ENCODE results near the gene ZCCHC14.

Gene ZCCHC14

DNA sequence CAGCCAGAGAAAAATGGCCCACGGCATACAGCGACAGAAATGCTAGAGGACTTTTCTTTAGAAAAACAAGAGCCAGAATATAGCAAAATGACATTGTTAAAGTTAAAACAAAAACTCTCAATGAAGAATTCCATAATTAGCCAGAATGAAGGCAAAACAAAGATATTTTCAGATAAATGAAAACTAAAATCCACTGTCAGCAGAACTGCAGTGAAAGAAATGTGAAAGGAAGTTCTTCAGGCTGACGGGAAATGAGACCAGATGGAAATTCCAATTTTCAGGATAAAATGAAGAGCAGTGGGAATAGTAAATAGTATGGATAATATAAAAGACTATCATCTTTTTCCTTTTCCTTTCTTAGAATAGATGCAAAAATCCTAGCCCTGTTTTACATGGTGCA is 38.4 kb downstream of the ZCCHC14 start:
- Histone ChIP-seq H3K4me3 (ENCODE audit: low read length in 2 of 2) (no peak overlapping the region), H3K9me3 (replicated peaks in 1 of 2; ENCODE audit: control insufficient read depth in 2 of 2, insufficient read depth in 1 of 2, low read depth in 1 of 2, low read length in 2 of 2) (no peaks in the 10 kb centered on the region), H4K8ac (ENCODE audit: low read depth, low read length) (no peak overlapping the region), H2AK5ac (ENCODE audit: low read depth, low read length) (no peak overlapping the region), H3K4me2 (ENCODE audit: insufficient read depth, low read length, poor library complexity, severe bottlenecking) (no peak overlapping the region), H3K36me3 (replicated peaks in 1 of 2; ENCODE audit: control insufficient read depth in 2 of 2, insufficient read depth in 2 of 2, low read length in 2 of 2) (peaks cover 23 to 78% of the 10 kb centered on the region in 2 donors), H3K14ac (ENCODE audit: low read length) (no peak overlapping the region), H3K79me1 (ENCODE audit: low read depth, low read length) (peaks cover 12% of the 10 kb centered on the region), H2BK120ac (ENCODE audit: low read depth, low read length) (no peak overlapping the region), H3K27ac (replicated peaks; ENCODE audit: low read length) (no peak overlapping the region), H4K91ac (ENCODE audit: low read depth, low read length, poor library complexity) (no peak overlapping the region), H3K9ac (ENCODE audit: low read depth, low read length, poor library complexity) (no peak overlapping the region), H3K4ac (ENCODE audit: low read length) (no peak overlapping the region), H2BK15ac (ENCODE audit: low read length) (no peak overlapping the region), H2BK12ac (ENCODE audit: low read length) (no peak overlapping the region), H3K18ac (ENCODE audit: low read length) (no peak overlapping the region), H3K23ac (ENCODE audit: low read depth, low read length, poor library complexity) (no peak overlapping the region), H3K27me3 (ENCODE audit: control insufficient read depth in 3 of 3, insufficient read depth in 3 of 3, low read depth in 1 of 3, low read length in 3 of 3) (no peaks in the 10 kb centered on the region), H2AFZ (ENCODE audit: low read length) (no peak overlapping the region), H3K4me1 (ENCODE audit: control insufficient read depth in 2 of 2, insufficient read depth in 1 of 2, low read depth in 1 of 2, low read length in 2 of 2) (no peaks in the 10 kb centered on the region), H2BK5ac (ENCODE audit: low read length) (no peak overlapping the region)
- no peak for DNase-seq (ENCODE audit: low spot score)
- no CpG with 5 or more reads among the region's 3 CpGs for WGBS, 2 donors (ENCODE audit: extremely low coverage in 2 of 2, insufficient read length in 2 of 2, insufficient replicate concordance in 1 of 2)

DNA sequence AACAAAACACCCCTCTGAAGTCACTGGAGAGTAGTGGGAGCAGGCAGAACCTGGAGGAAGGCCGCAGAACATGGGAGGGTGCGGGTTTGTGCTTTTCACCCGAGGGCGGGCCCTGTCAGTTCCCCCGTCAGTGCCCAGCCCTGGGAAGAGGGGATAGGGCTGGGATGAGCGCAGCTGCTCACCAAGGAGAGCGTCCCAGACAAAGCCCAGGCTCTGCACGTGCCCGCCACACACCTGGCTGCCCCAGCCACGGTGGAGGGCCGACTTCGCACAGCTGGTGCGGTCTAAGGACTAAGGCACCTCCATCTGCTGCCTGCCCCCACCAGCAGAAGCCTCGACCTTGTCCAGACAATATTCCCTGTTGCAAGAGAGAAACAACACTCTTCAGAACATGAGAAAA is 39.5 kb downstream of the ZCCHC14 start:
- Histone ChIP-seq H2BK15ac (ENCODE audit: low read length) (no peak overlapping the region), H3K9ac (ENCODE audit: low read depth, low read length, poor library complexity) (peak overlapping the region; percentile 30), H3K4me1 (ENCODE audit: control insufficient read depth in 2 of 2, insufficient read depth in 1 of 2, low read depth in 1 of 2, low read length in 2 of 2) (no peaks in the 10 kb centered on the region), H4K8ac (ENCODE audit: low read depth, low read length) (no peak overlapping the region), H3K36me3 (replicated peaks in 1 of 2; ENCODE audit: control insufficient read depth in 2 of 2, insufficient read depth in 2 of 2, low read length in 2 of 2) (peaks cover 20 to 81% of the 10 kb centered on the region in 2 donors), H3K27me3 (ENCODE audit: control insufficient read depth in 3 of 3, insufficient read depth in 3 of 3, low read depth in 1 of 3, low read length in 3 of 3) (no peaks in the 10 kb centered on the region), H3K79me1 (ENCODE audit: low read depth, low read length) (peaks cover 11% of the 10 kb centered on the region), H3K9me3 (replicated peaks in 1 of 2; ENCODE audit: control insufficient read depth in 2 of 2, insufficient read depth in 1 of 2, low read depth in 1 of 2, low read length in 2 of 2) (no peaks in the 10 kb centered on the region), H3K4me2 (ENCODE audit: insufficient read depth, low read length, poor library complexity, severe bottlenecking) (no peak overlapping the region), H3K18ac (ENCODE audit: low read length) (no peak overlapping the region), H3K14ac (ENCODE audit: low read length) (peak overlapping the region; percentile 90), H3K4ac (ENCODE audit: low read length) (no peak overlapping the region), H3K27ac (replicated peaks; ENCODE audit: low read length) (no peak overlapping the region), H2BK5ac (ENCODE audit: low read length) (no peak overlapping the region), H4K91ac (ENCODE audit: low read depth, low read length, poor library complexity) (no peak overlapping the region), H2AFZ (ENCODE audit: low read length) (no peak overlapping the region), H2AK5ac (ENCODE audit: low read depth, low read length) (no peak overlapping the region), H2BK120ac (ENCODE audit: low read depth, low read length) (no peak overlapping the region), H2BK12ac (ENCODE audit: low read length) (no peak overlapping the region), H3K4me3 (ENCODE audit: low read length in 2 of 2) (no peak overlapping the region), H3K23ac (ENCODE audit: low read depth, low read length, poor library complexity) (no peak overlapping the region)
- no CpG with 5 or more reads among the region's 14 CpGs for WGBS, 2 donors (ENCODE audit: extremely low coverage in 2 of 2, insufficient read length in 2 of 2, insufficient replicate concordance in 1 of 2)
- DNase-seq (ENCODE audit: low spot score): no peak

DNA sequence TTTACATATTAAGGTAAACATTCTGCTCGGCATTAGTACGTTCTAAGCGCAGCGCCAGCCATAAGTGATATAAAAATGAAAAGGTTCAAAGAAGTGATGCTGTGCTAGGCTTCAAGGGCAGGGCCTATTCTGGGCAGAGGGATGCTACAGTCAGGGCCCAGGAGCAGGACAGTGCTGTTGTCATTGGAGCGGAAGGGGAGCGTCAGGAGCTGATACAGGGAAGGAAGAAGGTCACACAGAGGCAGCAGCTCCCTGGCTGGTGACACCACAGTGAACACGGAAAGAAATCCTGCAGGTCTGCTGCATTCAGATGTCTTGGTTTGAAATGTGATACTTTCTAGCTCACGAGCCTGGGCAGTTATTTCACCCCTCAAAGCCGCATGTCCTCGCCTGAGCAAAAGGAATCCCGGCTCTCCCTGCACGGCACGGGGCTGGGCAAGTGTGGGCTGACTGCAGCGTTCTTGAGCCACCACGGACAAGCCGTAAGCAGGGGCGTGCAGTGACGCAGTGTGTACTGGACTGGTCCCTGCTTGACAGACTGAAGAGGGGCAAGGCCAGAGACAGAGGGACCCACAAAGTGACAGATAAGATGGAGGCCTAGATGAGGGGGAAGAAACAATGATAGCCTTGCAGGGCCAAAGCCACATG is 41.1 kb downstream of the ZCCHC14 start:
- no CpG with 5 or more reads among the region's 18 CpGs for WGBS, 2 donors (ENCODE audit: extremely low coverage in 2 of 2, insufficient read length in 2 of 2, insufficient replicate concordance in 1 of 2)
- H4K91ac ChIP-seq (ENCODE audit: low read depth, low read length, poor library complexity): peak overlapping the region; percentile 43
- no peak for DNase-seq (ENCODE audit: low spot score)

DNA sequence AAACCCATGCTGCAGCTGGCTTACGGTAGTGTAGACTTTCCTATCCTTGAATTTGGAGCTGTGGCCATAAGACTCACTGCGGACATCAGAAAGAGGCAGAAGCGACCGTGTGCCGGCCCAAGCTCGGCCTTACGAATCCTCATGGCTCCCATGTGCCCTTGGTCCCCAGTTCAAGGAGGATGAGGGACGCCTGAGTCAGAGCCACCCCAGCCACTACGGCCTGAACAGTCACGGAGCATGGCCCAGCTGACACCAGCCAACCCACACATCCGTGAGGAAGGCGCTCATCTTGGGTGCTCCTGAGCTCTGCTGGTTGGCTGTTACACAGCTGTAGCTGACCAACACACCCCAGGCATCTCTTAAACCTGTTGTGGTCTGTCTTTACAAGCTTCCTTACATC is 44.0 kb downstream of the ZCCHC14 start:
- Histone ChIP-seq H3K23ac (ENCODE audit: low read depth, low read length, poor library complexity) (no peak overlapping the region), H2AFZ (ENCODE audit: low read length) (no peak overlapping the region), H2AK5ac (ENCODE audit: low read depth, low read length) (no peak overlapping the region), H3K14ac (ENCODE audit: low read length) (no peak overlapping the region), H3K27ac (replicated peaks; ENCODE audit: low read length) (no peak overlapping the region), H3K4me1 (ENCODE audit: control insufficient read depth in 2 of 2, insufficient read depth in 1 of 2, low read depth in 1 of 2, low read length in 2 of 2) (no peaks in the 10 kb centered on the region), H3K9ac (ENCODE audit: low read depth, low read length, poor library complexity) (no peak overlapping the region), H4K91ac (ENCODE audit: low read depth, low read length, poor library complexity) (no peak overlapping the region), H3K9me3 (replicated peaks in 1 of 2; ENCODE audit: control insufficient read depth in 2 of 2, insufficient read depth in 1 of 2, low read depth in 1 of 2, low read length in 2 of 2) (peaks cover 5 to 15% of the 10 kb centered on the region in 2 donors), H3K18ac (ENCODE audit: low read length) (no peak overlapping the region), H3K4me3 (ENCODE audit: low read length in 2 of 2) (no peak overlapping the region), H3K79me1 (ENCODE audit: low read depth, low read length) (peaks cover 8% of the 10 kb centered on the region), H2BK15ac (ENCODE audit: low read length) (no peak overlapping the region), H2BK120ac (ENCODE audit: low read depth, low read length) (no peak overlapping the region), H2BK12ac (ENCODE audit: low read length) (no peak overlapping the region), H3K27me3 (ENCODE audit: control insufficient read depth in 3 of 3, insufficient read depth in 3 of 3, low read depth in 1 of 3, low read length in 3 of 3) (no peaks in the 10 kb centered on the region), H3K4ac (ENCODE audit: low read length) (no peak overlapping the region), H4K8ac (ENCODE audit: low read depth, low read length) (no peak overlapping the region), H3K4me2 (ENCODE audit: insufficient read depth, low read length, poor library complexity, severe bottlenecking) (no peak overlapping the region), H2BK5ac (ENCODE audit: low read length) (no peak overlapping the region), H3K36me3 (replicated peaks in 1 of 2; ENCODE audit: control insufficient read depth in 2 of 2, insufficient read depth in 2 of 2, low read length in 2 of 2) (peaks cover 26 to 84% of the 10 kb centered on the region in 2 donors)
- DNase-seq (ENCODE audit: low spot score): no peak
- WGBS, 2 donors (ENCODE audit: extremely low coverage in 2 of 2, insufficient read length in 2 of 2, insufficient replicate concordance in 1 of 2): no CpG with 5 or more reads among the region's 12 CpGs

More for the DNA sequence above, 41.1 kb downstream of the ZCCHC14 start:
- Histone ChIP-seq H3K9me3 (replicated peaks in 1 of 2; ENCODE audit: control insufficient read depth in 2 of 2, insufficient read depth in 1 of 2, low read depth in 1 of 2, low read length in 2 of 2) (no peaks in the 10 kb centered on the region), H3K27me3 (ENCODE audit: control insufficient read depth in 3 of 3, insufficient read depth in 3 of 3, low read depth in 1 of 3, low read length in 3 of 3) (no peaks in the 10 kb centered on the region), H2AK5ac (ENCODE audit: low read depth, low read length) (no peak overlapping the region), H3K27ac (replicated peaks; ENCODE audit: low read length) (no peak overlapping the region), H3K14ac (ENCODE audit: low read length) (no peak overlapping the region), H3K23ac (ENCODE audit: low read depth, low read length, poor library complexity) (peak overlapping the region; percentile 73), H3K4ac (ENCODE audit: low read length) (no peak overlapping the region), H2BK15ac (ENCODE audit: low read length) (no peak overlapping the region), H2BK120ac (ENCODE audit: low read depth, low read length) (no peak overlapping the region), H3K18ac (ENCODE audit: low read length) (no peak overlapping the region), H3K36me3 (replicated peaks in 1 of 2; ENCODE audit: control insufficient read depth in 2 of 2, insufficient read depth in 2 of 2, low read length in 2 of 2) (peaks cover 21 to 81% of the 10 kb centered on the region in 2 donors), H4K8ac (ENCODE audit: low read depth, low read length) (no peak overlapping the region), H2AFZ (ENCODE audit: low read length) (no peak overlapping the region), H2BK12ac (ENCODE audit: low read length) (no peak overlapping the region), H3K4me3 (ENCODE audit: low read length in 2 of 2) (no peak overlapping the region), H3K79me1 (ENCODE audit: low read depth, low read length) (peaks cover 11% of the 10 kb centered on the region), H3K4me2 (ENCODE audit: insufficient read depth, low read length, poor library complexity, severe bottlenecking) (no peak overlapping the region), H2BK5ac (ENCODE audit: low read length) (no peak overlapping the region), H3K4me1 (ENCODE audit: control insufficient read depth in 2 of 2, insufficient read depth in 1 of 2, low read depth in 1 of 2, low read length in 2 of 2) (no peaks in the 10 kb centered on the region), H3K9ac (ENCODE audit: low read depth, low read length, poor library complexity) (peak overlapping the region; percentile 37)
